SW480 (cell line): ENCODE results near the gene SH3PXD2B.
"Not testable (repeated sequence)": the region's sequence is repeated elsewhere in the genome, so short reads cannot be mapped to it uniquely, and the experiment has no call there.

ENCODE experiments used
- DNase-seq: peaks from one replicate; pipeline ENCODE4 v3.0.0-alpha.2; 2016; ENCODE audit warnings: low spot score

Gene SH3PXD2B

DNA sequence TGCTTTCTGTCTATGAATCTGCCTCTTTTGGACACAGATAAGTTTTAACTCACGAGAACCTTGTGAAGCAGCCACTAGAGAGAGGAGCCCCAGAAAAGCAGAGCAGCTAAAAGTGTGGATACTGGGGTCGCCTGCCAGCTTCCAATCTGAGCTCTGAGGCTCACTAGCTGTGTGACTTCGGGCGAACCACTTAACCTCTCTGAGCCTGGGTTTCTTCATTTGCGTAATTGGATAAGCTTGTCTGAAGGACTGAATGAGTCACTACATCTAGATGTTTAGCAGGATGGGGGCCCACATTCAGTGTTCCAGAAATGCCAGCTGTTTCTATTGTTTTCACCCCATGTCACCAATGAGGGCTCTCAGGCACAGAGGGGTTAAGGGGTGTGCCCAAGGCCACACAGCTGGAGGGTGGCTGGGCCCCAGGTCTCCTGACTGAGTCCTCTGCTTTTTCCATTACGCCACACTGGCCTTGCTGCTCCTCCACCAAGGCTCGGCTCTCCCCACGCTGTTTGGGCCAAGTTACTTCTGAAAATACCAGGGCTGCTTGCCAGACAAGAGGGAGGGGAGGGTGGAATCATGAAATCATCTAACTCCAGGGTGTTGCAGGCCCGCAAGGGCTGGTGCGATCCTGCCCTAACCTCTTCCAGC lies 36.2 kb downstream of the SH3PXD2B start:
- DNase-seq = no peak

- DNase-seq = no peak
Measured at GRCh38 chr5:172417130-172417841, 37.0 kb downstream of the SH3PXD2B start.

- DNase-seq = no peak
Measured at GRCh38 chr5:172415362-172416275, 38.7 kb downstream of the SH3PXD2B start.

- no peak for DNase-seq
Measured at GRCh38 chr5:172414531-172415361, 39.6 kb downstream of the SH3PXD2B start.

DNA sequence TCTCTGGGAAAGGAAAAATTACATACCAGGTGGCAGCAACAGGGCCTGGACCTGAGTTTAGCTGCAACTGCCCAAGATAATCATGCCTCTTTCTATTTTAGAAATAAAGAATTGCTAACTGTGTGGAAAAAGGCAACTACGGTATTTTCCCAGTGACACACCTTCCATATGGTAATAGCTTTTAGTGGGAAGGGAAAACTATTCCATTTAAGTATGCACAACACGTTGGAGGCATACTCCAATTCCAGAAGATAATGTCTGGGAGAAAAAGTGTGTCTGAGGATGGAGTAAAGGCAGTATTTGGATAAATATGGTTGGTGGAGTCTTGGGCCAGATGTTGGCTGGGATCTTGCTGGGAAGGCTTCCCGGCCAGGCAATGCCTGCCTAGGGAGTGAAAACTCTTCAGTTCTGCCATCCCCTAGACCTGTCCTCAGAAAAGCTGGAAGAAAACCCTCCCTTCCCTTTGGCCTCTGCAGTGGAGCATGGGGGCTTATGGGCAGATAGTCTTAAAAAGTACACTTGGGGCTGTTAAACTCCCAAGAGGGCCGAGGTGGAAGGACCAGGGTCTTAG lies 40.6 kb downstream of the SH3PXD2B start:
- DNase-seq = no peak

GRCh38 chr5:172412724-172413286 lies 41.5 kb downstream of the SH3PXD2B start:
- DNase-seq = no peak

DNA sequence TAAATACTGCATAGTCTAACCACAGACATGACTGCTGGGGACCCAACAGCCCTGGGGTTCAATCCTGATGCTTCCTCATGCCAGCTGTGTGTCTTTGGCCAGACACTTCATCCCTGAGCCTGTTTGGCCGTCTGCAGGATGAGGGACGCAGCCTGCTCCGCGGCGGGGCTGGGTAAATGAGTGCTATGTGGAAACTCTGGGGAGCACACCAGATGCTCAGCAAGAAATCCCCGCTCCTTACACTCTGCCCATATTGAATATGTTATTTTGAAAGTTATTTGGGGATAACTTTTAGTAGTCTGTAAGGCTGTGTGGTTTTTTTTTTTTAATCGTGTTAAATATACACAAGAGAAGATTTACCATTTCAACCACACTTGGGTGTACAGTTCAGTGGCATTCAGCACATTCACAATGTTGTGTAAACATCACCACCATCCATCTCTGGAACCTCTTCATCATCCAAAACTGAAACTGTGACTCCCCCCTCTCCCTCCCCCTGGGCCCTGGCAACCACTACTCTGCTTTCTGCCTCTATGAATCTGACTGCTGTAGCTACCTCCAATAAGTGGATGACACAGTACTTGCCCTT lies 42.7 kb downstream of the SH3PXD2B start:
- DNase-seq = no peak

- DNase-seq = no peak
Measured at GRCh38 chr5:172410662-172411483, 43.5 kb downstream of the SH3PXD2B start.

- peak; percentile 75 for DNase-seq
Measured at GRCh38 chr5:172410160-172410559, 44.2 kb downstream of the SH3PXD2B start.

GRCh38 chr5:172409477-172409876 lies 44.8 kb downstream of the SH3PXD2B start:
- not testable (repeated sequence) for DNase-seq

DNA sequence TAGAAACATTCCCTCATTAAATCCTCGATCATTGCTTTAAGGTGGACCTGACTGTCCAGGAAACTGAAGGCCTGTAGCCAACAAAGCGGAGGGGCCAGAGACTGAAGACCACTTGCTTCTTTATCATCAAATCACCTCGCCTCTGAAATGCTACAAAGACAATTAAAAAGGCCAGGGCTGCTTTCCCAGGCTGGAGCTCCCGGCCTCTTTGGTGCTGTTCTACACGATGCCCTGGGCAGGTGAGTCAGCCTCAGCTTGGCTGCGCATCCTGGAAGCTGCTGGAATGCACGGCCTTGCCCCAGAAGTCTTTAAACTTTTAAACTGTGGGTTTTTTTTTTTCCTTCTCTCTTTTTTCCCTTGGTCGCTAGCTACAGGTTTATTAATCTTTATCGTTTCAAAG lies 46.5 kb downstream of the SH3PXD2B start:
- no peak for DNase-seq

GRCh38 chr5:172407241-172407691 lies 47.1 kb downstream of the SH3PXD2B start:
- DNase-seq = no peak

GRCh38 chr5:172405226-172406107 lies 48.9 kb downstream of the SH3PXD2B start:
- DNase-seq = no peak

DNA sequence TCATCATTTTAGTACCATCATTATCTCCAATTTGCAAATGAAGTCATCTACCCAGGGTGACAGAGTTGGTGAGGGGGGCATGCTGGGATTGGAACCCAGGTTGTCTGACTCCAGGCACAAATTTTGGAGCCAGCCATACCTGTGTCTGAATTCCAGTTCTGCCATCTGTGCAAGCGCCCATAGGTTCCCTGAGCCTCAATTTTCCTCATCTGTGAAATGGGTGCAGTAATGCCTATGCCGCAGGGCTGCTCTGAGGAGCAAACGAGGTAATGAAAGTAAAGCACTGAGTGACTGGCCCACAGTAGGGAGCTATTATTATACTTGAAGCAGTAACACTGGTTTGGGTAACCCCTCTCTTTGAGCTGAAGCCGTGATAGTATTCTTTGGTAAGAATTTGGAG lies 49.6 kb downstream of the SH3PXD2B start:
- no peak for DNase-seq

DNA sequence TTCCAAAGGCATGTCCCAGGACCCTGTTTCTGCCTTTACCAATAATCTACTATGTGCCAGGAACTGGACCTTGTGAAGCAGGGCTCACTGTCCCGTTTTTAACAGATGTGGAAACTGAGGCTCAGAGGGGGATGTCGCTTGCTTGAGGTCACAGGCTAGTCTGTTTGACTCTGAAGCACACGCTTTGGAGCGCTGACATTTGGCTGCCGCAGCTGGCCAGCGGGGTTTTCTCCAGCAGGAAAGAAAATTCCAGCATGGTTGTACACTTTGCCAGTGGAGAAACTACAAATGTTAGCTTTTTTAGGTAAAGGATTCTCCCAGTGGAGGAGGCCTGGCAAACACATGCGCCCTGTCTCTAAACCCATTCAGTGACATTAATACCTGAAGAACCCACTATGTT lies 50.5 kb downstream of the SH3PXD2B start:
- DNase-seq = no peak

- no peak for DNase-seq
Measured at GRCh38 chr5:172403189-172403796, 51.0 kb downstream of the SH3PXD2B start.

DNA sequence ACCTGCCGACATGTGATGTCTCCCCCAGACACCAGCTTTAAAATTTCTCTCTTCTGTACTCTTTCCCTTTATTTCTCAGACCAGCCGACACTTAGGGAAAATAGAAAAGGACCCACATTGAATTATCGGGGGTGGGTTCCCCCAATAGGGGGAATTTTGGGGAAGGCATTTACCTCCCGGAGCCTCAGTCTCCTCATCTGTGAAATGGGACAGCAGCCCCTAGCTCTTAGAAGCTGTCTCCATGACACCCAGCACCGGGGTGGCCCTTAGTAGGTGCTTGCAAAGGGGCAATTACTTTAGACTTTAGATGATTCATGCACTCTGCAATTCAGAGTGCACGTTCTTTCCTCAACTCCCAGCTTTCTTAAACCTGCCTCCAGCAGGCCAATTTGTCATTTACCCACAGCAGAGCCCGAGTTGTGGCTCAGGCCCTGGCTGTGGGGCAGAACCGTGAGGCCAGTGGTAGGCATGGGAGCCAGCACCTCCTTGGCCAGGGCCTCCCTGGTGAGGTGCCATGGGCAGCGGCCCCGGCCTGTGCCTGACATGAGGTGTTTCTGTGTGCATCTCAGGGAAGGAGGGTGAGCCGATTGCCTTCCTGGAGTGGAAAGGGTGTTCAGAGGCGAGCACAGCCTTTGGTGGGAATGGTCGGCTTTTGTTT lies 51.7 kb downstream of the SH3PXD2B start:
- no peak for DNase-seq

DNA sequence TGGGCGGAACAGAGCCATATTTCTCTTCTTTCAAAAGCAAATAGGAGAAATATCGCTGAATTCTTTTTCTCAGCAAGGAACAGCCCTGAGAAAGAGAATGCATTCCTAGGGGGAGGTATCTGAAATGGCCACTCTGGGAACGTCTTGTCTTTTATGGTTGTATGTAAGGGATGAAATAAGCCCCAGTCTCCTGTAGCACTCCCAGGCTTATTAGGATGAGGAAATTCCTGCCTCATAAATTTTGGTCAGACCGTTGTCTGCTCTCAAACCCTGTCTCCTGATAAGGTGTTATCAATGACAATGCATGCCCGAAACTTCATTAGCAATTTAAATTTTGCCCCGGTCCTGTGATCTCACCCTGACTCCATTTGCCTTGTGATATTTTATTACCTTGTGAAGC lies 52.3 kb downstream of the SH3PXD2B start:
- not testable (repeated sequence) for DNase-seq
